NT2/D1 (cell line): ENCODE data around the gene HMOX1.

ENCODE experiments used
- SUZ12 ChIP-seq: IDR thresholded peaks from 2 replicates; pipeline ENCODE4 v1.6.1; 2011; ENCODE audit not compliant: insufficient read length, insufficient read depth; ENCODE audit errors: extremely low read depth
- YY1 ChIP-seq: IDR thresholded peaks from 2 replicates; pipeline ENCODE4 v1.6.1; 2011; ENCODE audit not compliant: insufficient read length, insufficient read depth
- ZNF274 ChIP-seq: IDR thresholded peaks from 2 replicates; pipeline ENCODE4 v1.6.1; 2011; ENCODE audit warnings: mild to moderate bottlenecking, low read depth, low read length

- TF ChIP-seq SUZ12: no peak
- TF ChIP-seq YY1: no peak
- no peak for TF ChIP-seq ZNF274
These were observed 3.2 kb upstream of the HMOX1 start for GRCh38 chr22:35377735-35378134.
